Stimulated activated CD8-positive, alpha-beta memory T cell treated with anti-CD3 and anti-CD28 coated beads, Interleukin-7, amount 100 ng/mL, for 48 hours (primary cell): ENCODE data around the gene LOXL4.

Source experiments
- DNase-seq, 2 donors: peaks; one replicate each; pipeline ENCODE4 v3.0.0-alpha.2; 2020; ENCODE audit warnings: low read depth in 1 of 2; ENCODE audit errors: extremely low read depth in 1 of 2

Gene LOXL4

GRCh38 chr10:98295907-98296306, 27.9 kb upstream of the LOXL4 start:
- DNase-seq, result no peak

GRCh38 chr10:98295401-98295811, 27.4 kb upstream of the LOXL4 start:
- DNase-seq, result no peak

GRCh38 chr10:98294270-98294627, 26.3 kb upstream of the LOXL4 start:
- no peak for DNase-seq

- DNase-seq, result no peak
Observed at GRCh38 chr10:98293550-98294269, 25.7 kb upstream of the LOXL4 start.

- no peak for DNase-seq
Observed at GRCh38 chr10:98292971-98293370, 25.0 kb upstream of the LOXL4 start.

GRCh38 chr10:98289802-98290209, 21.8 kb upstream of the LOXL4 start:
- DNase-seq, result no peak

GRCh38 chr10:98287321-98287720, 19.3 kb upstream of the LOXL4 start:
- DNase-seq, result no peak

- no peak for DNase-seq
Observed at GRCh38 chr10:98286419-98286818, 18.4 kb upstream of the LOXL4 start.

GRCh38 chr10:98285416-98285815, 17.4 kb upstream of the LOXL4 start:
- DNase-seq, result no peak

GRCh38 chr10:98276311-98276710, 8.3 kb upstream of the LOXL4 start:
- no peak for DNase-seq

- DNase-seq, result no peak
Observed at GRCh38 chr10:98274562-98274961, 6.6 kb upstream of the LOXL4 start.

- no peak for DNase-seq
Observed at GRCh38 chr10:98273057-98273850, 5.3 kb upstream of the LOXL4 start.

- DNase-seq, result no peak
Observed at GRCh38 chr10:98272656-98273055, 4.7 kb upstream of the LOXL4 start.

GRCh38 chr10:98272245-98272644, 4.3 kb upstream of the LOXL4 start:
- no peak for DNase-seq

GRCh38 chr10:98270786-98271185, 2.8 kb upstream of the LOXL4 start:
- no peak for DNase-seq

- DNase-seq, result no peak
Observed at GRCh38 chr10:98270073-98270740, 2.2 kb upstream of the LOXL4 start.

GRCh38 chr10:98269435-98269912, 1.5 kb upstream of the LOXL4 start:
- DNase-seq, result no peak

GRCh38 chr10:98268694-98269431, 869 bp upstream of the LOXL4 start:
- no peak for DNase-seq

GRCh38 chr10:98267069-98267893, 713 bp downstream of the LOXL4 start:
- no peak for DNase-seq

GRCh38 chr10:98266647-98267046, 1.3 kb downstream of the LOXL4 start:
- no peak for DNase-seq
